Vagina (tissue), 2 donors: ENCODE measurements around the gene CCNA2.

Source experiments
- POLR2A ChIP-seq, 2 donors: fragments of 450-650 bp; IDR thresholded peaks; one replicate each; pipeline ENCODE4 v1.6.1; 2017; ENCODE audit warnings: antibody characterized with exemption in 2 of 2, mild to moderate bottlenecking in 2 of 2, moderate library complexity in 2 of 2
- POLR2AphosphoS5 ChIP-seq, 2 donors: sonication (generic); formaldehyde crosslinking; IDR thresholded peaks; one replicate each; pipeline ENCODE4 v1.9.0; 2017; ENCODE audit warnings: antibody characterized with exemption in 2 of 2, mild to moderate bottlenecking in 2 of 2, low read depth in 1 of 2; ENCODE audit not compliant: insufficient read depth in 1 of 2
- TF ChIP-seq, protein P1 (sequence below), 3 experiments: fragments of 450-650 bp in 2 of 3; fragments of 200-600 bp in 1 of 3; sonication (generic) in 1 of 3; IDR thresholded peaks; one replicate each; pipeline ENCODE4 v1.5.1; 2017 to 2019; ENCODE audit warnings: antibody characterized with exemption in 3 of 3, mild to moderate bottlenecking in 2 of 3, moderate library complexity in 2 of 3

DNA sequence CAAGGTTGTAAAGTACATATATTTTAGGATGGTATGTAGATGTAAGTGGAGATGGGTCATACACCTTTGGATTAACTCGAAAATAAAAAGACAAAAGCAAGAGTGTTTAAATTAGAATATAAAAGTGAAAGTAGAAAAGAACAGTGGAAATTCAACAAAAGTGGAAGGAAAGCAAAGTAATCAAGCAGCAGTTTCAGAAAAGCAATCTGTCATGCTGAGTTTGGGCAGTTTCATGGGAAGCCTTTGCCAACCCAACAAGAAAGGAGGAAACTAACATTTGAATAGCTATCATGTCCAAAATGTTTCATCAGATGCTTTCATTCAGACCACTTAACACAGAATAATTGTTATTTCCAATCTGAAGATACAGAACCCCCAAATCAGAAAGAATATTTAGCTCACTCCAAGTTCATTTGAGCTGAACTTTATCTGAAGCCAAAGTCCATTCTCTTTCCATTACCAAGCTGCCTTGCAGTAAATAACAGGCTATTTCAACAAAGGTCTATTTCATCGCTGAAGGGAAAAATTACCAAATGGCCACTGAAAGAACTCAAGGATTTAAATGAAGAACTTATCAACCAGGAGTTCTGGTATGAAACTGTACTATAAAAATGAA, 24.4 kb downstream of the CCNA2 start:
- TF ChIP-seq, protein P1, sequence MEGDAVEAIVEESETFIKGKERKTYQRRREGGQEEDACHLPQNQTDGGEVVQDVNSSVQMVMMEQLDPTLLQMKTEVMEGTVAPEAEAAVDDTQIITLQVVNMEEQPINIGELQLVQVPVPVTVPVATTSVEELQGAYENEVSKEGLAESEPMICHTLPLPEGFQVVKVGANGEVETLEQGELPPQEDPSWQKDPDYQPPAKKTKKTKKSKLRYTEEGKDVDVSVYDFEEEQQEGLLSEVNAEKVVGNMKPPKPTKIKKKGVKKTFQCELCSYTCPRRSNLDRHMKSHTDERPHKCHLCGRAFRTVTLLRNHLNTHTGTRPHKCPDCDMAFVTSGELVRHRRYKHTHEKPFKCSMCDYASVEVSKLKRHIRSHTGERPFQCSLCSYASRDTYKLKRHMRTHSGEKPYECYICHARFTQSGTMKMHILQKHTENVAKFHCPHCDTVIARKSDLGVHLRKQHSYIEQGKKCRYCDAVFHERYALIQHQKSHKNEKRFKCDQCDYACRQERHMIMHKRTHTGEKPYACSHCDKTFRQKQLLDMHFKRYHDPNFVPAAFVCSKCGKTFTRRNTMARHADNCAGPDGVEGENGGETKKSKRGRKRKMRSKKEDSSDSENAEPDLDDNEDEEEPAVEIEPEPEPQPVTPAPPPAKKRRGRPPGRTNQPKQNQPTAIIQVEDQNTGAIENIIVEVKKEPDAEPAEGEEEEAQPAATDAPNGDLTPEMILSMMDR (IDR thresholded peaks at IDR 0.05) = no peak
- no peak for TF ChIP-seq POLR2AphosphoS5 (IDR thresholded peaks at IDR 0.05; ENCODE audit: insufficient read depth in 1 of 2, low read depth in 1 of 2)
- no peak for TF ChIP-seq POLR2A (IDR thresholded peaks at IDR 0.05)
